HG03521 (cell line): ENCODE data around the gene GLB1L.
"Not testable (repeated sequence)": the region's sequence is repeated elsewhere in the genome, so short reads cannot be mapped to it uniquely, and the experiment has no call there.

Source experiments
- ATAC-seq: cut with Tn5 transposase; IDR thresholded peaks from one replicate; pipeline ENCODE4 v1.9.1; 2021; ENCODE audit warnings: mild to moderate bottlenecking, moderate library complexity; ENCODE audit not compliant: unreplicated experiment

GLB1L gene

DNA sequence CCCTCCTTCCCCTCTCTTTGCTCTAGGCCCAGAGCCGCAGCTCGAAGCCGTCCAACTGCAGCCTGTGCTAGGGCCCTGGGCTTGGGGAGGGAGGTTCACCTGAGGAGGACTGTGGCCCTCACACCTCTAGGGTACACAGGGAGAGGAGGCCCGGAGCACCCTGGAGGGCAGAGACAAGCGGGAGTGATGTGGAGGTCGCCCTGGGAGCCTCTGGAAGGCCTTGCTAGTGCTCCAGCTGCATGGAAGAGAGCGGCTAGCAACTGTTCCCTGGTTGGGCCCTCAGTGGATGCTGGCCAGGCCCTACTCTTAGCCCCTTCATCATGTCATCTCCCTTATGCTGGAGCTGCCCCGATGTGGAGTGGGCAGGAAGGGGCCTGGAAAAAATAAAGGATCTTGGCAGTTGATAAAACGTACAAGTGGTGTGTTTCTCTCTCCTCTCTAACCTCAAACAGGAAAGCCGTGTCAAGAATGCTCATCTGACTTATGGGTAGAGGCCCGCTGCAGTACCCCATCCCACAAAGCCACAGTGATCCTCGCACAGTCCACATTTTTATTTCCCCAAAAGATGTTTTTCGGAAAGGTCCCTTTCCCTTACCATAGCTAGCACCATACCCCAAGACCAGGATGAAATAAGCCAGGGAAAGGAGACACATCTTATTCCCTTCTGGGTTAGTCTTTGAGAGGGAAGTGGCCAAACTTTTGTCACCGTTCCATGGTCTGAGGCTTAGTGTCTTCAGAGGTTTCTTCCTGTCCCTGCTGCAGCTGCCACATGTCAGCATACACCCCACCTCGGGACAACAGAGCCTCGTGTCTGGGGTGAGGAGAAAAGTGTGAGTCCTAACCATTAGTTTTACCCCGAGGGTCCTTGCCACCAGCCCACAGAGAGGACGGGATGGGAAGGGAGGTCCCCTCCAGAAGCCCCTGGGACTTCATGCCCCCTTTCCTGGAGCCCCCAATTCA lies 35.7 kb downstream of the GLB1L start:
- no peak for ATAC-seq

DNA sequence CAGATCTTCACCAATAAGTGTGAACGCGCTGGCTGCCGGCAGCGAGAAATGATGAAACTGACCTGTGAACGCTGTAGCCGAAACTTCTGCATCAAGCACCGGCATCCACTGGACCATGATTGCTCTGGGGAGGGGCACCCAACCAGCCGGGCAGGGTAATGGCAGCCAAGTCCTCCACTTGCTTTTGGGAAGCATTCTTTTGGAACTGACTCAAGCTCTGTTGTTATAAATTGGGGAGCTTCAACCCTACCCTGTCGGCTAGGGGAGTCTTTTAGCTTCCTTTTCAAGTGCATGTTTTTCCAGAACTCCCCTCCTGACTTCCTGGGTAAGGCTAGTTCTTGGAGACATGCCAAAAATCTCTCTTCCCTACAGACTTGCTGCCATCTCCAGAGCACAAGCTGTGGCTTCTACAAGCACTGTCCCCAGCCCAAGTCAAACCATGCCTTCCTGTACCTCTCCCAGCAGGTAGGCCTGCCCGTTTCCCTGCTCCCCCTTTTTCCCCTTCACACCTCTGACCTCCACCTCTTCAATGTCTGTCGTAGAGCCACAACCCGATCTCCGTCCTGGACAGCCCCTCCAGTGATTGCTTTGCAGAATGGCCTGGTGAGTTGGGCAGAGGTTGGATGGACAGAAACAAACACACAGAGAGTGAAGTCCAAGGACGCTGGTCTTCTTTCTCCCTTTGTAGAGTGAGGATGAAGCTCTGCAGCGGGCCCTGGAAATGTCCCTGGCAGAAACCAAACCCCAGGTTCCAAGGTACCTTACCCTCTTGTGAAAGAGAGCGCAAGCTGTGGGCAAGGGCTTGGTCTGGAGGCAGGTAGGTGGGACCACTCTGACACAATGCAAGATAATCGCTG lies 37.1 kb downstream of the GLB1L start:
- no peak for ATAC-seq

DNA sequence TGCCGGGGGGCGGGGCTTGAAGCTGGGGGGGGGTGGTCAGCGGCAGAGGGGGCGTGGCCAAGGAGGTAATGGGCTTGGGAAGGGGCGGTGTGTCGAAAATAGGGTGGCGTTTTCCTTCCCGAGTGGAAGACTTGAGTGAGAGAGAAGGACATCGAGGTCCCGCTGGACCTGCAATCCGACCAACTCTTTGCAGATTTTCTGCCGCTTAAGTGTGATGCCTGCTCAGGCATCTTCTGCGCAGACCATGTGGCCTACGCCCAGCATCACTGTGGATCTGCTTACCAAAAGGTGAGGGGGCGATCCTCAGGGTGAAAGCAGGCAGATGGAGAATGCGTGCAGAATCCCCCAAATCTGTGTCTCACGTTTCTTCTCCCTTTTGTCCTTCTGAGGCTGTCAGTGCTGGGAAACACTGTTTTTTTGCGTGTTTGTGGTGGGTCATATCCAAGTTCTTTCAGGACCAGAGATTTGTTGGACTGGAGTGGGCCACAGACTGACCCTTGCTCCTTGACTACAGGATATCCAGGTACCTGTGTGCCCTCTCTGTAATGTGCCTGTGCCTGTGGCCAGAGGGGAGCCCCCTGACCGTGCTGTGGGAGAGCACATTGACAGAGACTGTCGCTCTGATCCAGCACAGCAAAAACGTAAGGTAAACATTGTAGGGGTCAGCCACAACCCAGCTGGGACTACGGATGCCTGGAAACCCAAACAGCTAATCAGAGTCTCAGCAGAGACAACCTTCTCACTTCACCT lies 37.9 kb downstream of the GLB1L start:
- no peak for ATAC-seq

DNA sequence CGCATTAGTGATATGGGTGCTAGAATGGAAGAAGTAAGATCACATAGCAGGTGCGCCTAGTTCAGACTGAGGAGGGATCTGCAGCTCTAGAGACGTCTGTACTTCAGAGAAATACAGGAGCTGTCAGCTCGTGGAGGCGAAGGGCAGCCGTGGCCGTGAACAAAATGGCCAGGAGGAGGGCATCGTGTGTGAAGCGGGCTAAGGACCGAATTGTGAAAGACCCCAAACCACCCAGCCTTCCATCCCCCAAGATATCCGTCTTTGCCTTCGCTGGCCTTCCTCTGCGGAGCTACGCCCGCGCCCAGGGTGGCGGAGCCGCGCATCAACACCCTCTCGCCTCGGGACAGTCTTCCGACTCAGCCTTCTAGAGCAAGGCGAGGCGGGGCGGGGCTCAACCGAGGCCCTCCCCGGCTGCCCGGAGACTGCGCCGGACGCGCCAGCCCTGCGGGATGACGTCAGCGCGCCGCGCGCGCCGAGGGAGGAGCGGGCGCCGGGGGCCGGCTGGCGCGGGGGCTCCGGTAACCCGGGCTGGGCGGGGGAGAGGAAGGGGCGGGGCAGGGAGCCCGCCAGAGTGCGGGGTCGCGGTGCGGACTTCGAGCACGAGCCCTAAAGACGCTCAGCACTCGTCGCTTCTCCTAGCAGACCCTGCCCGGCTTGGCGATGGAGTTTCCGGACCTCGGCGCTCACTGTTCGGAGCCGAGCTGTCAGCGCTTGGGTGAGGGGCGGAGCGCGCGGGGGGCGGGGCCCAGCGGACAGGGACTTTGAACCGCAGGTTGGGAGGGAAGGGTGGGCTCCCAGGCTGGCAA lies 38.7 kb downstream of the GLB1L start, which contains the start of gene ZFAND2B:
ZFAND2B (plus strand) TSS at position 455 of the 806 bp plus-strand sequence; CDS start at position 661, 206 bp downstream.
- peak; percentile 97 for ATAC-seq

DNA sequence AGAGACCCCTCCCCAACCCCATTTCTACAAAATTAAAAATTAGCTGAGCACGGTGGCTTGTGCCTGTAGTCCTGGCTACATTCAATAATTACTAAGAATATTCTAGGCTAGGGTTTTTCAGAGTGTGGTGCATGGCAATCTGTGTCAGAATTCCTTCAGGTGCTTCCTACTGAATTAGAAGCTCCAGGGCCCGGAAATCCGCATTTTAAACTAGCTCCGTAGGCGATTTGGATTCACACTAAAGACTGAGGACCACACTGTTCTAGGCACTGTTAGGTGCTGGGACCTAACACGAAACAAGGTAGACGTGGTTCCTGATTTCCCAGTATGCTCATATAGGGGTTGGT lies 39.3 kb downstream of the GLB1L start:
- ATAC-seq = no peak

DNA sequence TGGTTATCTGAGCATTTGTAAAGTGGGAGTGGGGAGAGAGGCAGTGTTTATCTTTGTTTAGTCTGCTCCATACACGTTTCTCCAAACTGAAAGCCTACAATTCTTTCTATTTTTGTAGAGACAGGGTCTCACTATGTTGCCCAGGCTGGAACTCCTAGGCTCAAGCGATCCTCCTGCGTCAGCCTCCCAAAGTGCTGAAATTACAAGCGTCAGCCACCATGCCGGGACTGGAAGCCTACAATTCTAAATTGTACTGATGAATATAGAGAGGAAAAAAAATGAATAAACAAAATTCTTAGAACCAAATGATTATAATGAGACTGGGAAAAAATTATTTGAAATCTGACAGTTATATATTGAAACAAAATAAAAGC lies 40.1 kb downstream of the GLB1L start:
- no peak for ATAC-seq

DNA sequence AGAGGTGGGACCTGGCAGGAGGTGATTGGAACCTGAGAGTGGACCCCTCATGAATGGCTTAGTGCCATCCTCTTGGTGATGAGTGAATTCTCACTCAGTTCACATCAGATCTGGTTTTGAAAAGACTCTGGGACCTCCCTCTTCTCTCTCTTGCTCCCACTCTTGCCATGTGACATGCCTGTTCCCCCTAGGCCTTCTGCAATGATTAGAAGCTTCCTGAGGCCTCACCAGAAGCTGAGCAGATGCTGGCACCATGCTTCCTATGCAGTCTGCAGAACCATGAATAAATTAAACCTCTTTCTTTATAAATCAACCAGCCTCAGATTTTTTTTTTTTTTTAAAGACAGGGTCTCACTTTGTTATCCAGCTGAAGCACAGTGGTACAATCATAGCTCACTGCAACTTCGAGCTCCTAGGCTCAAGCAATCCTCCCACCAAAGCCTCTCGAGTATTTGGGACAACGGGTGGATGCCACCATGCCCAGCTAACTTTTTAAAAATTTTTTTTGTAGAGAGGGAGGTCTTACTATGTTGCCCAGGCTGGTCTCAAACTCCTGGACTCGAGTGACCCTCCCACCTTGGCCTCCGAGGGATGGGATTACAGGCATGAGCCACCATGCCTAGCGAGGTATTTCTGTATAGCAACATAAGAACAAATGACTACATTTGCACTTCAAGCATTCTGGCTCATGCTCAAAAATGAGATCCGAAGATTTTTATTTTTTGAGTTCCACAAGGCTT lies 40.6 kb downstream of the GLB1L start:
- ATAC-seq = no peak

DNA sequence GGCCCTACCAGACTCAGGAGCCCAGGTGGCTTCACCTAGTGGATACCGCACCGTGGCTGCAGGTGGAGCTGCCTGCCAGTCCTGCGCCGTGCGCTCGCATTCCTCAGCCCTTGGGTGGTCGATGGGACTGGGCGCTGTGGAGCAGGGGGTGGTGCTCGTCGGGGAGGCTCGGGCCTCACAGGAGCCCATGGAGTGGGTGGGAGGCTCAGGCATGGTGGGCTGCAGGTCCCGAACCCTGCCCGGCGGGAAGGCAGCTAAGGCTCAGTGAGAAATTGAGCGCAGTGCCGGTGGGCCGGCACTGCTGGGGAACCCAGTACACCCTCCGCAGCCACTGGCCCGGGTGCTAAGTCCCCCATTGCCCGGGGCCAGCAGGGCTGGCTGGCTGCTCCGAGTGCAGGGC lies 43.9 kb downstream of the GLB1L start:
- not testable (repeated sequence) for ATAC-seq

DNA sequence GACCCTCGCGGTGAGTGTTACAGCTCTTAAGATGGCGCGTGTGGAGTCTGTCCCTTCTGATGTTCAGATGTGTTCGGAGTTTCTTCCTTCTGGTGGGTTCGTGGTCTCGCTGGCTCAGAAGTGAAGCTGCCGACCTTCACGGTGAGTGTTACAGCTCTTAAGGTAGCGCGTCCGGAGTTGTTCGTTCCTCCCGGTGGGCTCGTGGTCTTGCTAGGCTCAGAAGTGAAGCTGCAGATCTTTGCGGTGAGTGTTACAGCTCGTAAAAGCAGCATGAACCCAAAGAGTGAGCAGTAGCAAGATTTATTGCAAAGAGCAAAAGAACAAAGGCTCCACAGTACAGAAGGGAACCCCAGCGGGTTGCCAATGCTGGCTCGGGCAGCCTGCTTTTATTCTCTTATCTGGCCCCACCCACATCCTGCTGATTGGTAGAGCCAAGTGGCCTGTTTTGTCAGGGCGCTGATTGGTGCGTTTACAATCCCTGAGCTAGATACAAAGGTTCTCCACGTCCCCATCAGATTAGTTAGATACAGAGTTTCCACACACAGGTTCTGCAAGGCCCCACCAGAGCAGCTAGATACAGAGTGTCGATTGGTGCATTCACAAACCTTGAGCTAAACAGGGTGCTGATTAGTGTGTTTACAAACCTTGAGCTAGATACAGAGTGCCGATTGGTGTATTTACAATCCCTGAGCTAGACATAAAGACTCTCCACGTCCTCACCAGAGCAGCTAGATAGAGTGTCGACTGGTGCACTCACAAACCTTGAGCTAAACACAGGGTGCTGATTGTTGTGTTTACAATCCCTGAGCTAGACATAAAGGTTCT lies 44.5 kb downstream of the GLB1L start:
- ATAC-seq = not testable (repeated sequence)

DNA sequence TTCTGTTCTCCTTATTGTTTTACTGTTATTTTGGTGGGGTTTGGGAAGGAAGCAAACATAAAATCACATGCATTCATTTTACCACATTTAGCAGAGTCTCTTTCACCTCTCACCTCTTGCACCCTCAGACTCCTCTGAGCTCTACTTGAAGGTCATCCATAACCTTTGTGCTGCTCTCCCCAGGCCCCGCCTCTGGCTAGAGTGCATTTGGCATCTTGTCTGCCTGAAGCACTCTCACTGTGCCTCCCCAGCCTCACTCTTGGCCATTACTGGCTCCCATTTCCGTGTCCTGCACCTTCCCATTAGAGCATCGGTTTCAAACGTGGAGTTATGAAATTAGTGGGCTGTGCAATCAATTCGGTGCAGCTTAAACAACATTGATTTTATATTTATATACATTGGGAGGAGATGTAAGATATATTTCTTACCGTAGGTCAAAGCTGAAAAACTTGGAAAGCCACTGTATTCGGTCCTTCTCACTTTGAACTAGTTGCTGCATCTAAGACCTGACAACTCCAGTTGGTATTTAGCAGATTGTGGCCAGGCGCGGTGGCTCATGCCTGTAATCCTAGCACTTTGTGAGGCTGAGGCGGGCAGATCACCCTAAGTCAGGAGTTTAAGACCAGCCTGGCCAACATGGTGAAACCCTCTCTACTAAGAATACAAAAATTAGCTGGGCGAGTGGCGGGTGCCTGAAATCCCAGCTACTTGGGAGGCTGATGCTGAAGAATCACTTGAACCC lies 45.6 kb downstream of the GLB1L start:
- ATAC-seq = no peak

DNA sequence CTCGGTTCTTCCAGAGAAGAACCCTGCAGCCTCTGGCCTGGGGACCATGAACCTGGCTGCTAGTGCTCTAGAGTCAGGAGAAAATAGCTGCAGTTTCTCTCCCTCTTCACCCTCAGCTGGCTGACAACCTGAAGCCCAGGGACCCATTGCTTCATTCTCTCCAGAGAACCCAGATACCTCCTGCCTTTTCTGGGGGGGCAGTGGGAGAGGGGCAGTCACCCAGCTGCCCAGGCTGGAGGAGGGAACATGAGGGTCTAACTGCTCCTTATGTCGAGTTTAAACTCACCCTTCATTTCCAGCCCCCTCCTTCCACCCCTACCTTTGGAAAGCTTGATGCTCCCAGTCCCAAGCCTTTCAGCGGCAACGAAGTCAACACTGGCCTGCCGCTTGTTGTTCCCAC lies 46.3 kb downstream of the GLB1L start:
- ATAC-seq = no peak

DNA sequence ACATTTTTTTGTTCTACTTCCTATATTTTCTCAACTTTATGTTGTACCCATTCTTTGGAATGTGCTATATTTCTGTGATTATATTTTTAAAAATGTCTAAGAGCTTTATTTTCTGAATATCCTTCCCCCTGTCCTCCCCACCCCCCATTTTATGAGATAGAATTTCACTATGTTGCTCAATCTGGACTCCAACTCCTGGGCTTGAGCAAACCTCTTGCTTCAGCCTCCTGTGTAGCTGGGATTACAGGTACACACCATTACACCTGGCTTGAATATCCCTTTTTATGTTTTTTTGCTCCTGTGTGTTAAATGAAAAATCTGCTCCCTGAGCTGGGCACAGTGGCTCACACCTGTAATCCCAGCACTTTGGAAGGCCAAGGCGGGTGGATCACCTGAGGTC lies 47.9 kb downstream of the GLB1L start:
- no peak for ATAC-seq

DNA sequence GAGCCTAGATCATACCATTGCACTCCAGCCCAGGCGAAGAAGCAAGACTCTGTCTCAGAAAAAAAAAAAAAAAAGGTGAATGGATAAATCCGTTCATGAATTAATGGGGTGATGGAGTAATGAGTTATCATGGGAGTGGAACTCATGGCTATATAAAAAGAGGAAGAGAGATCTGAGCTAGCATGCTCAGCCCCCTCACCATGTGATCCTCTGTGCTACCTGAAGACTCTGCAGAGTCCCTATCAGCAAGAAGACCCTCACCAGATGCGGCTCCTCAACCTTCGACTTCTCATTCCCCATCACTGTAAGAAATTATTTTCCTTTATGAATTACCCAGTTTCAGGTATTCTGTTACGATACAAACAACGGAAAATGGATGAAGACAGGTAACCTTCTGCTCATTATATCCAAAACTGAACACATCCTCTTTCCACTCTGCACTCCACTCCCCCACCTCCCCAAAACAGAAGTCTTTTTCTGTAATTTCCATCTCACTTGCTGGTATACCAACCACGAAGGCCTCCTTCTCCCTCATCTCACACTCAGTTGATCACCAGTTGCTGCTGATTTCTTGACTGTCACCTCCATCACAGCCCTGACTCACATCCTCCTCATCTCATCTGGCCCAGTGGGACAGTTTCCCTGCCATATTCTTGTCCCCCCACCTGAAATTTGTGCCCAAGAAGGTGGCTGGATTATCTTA lies 58.3 kb downstream of the GLB1L start:
- ATAC-seq = no peak
